GM12891 (cell line): ENCODE measurements around the gene SNX11.

Source experiments
- PAX5 ChIP-seq: IDR thresholded peaks from 2 replicates; pipeline ENCODE4 v1.6.1; 2011; ENCODE audit warnings: low read length, moderate library complexity, mild to moderate bottlenecking; ENCODE audit not compliant: insufficient read depth, severe bottlenecking
- POLR2A ChIP-seq: IDR thresholded peaks from 2 replicates; pipeline ENCODE4 v1.6.1; 2011; ENCODE audit warnings: low read depth, low read length, control low read depth
- POLR2AphosphoS5 ChIP-seq: IDR thresholded peaks from 2 replicates; pipeline ENCODE4 v1.6.1; 2011; ENCODE audit warnings: low read depth, low read length, control low read depth
- POU2F2 ChIP-seq: IDR thresholded peaks from 2 replicates; pipeline ENCODE4 v1.6.1; 2011; ENCODE audit warnings: low read depth, mild to moderate bottlenecking, control low read depth, low read length, moderate library complexity
- SPI1 ChIP-seq: IDR thresholded peaks from 2 replicates; pipeline ENCODE4 v1.6.1; 2011; ENCODE audit warnings: low read depth, low read length, control low read depth
- TAF1 ChIP-seq: IDR thresholded peaks from 2 replicates; pipeline ENCODE4 v1.6.1; 2011; ENCODE audit warnings: low read depth, low read length, control low read depth

DNA sequence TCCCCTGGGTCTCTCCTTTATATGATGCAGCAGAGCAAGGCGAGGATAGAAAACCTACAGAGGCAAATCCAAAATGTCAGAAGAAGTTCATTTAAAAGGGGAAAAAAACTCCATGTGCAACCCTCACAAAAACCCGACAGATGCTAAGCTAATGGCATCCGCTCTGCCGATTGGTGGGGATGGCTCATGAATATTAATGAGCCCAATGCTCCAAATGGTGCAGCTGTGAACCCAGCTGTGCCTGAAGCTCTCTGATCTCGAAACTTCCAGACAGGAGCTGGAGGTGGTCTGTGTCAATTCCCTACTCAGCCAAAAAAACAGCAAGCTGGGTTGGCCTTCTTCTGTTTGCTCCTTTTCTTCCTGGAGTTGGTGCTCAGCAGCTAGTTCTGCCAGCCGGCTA is 15.5 kb downstream of the SNX11 start:
- 0 out of 2 replicates have a peak, but pooled peaks have one; percentile 1 for TF ChIP-seq POLR2AphosphoS5
- TF ChIP-seq POLR2A, result no peak
- TF ChIP-seq POU2F2, result peak; percentile 39; the same call in 1 of the 2 replicates
- TF ChIP-seq TAF1, result no peak
- no peak for TF ChIP-seq PAX5
- no peak for TF ChIP-seq SPI1
